GM12878 (cell line): ENCODE measurements around the gene TXNDC8. TPM values are rescaled to one million over a fixed set of nuclear protein-coding genes. Genes with fewer than 3 reads are reported as not detected.

Experiments used
- BCL3 ChIP-seq: IDR thresholded peaks from 2 replicates; pipeline ENCODE4 v1.6.1; 2011; ENCODE audit warnings: borderline replicate concordance, low read depth, mild to moderate bottlenecking, moderate library complexity, low read length; ENCODE audit not compliant: insufficient read depth, poor library complexity, severe bottlenecking
- KLF5 ChIP-seq: fragments of 450-650 bp; IDR thresholded peaks from 2 replicates; pipeline ENCODE4 v1.6.1; 2014; ENCODE audit warnings: mild to moderate bottlenecking; ENCODE audit not compliant: partially characterized antibody
- NFYA ChIP-seq: IDR thresholded peaks from 2 replicates; pipeline ENCODE4 v1.6.1; 2011; ENCODE audit warnings: low read depth, mild to moderate bottlenecking, low read length, improper control_type of control experiment, borderline replicate concordance
- NR2C1 ChIP-seq: fragments of 450-650 bp; IDR thresholded peaks from 2 replicates; pipeline ENCODE4 v1.6.1; 2017; ENCODE audit warnings: antibody characterized with exemption, mild to moderate bottlenecking, moderate library complexity
- REST ChIP-seq: IDR thresholded peaks from 2 replicates; pipeline ENCODE4 v1.6.1; 2012; ENCODE audit warnings: mild to moderate bottlenecking, low read depth, low read length
- STAT1 ChIP-seq: fragments of 450-650 bp; conservative IDR thresholded peaks from 2 replicates; pipeline ENCODE4 v1.6.1; 2014; ENCODE audit warnings: antibody characterized with exemption, mild to moderate bottlenecking
- polyA plus RNA-seq, 11 experiments: library from polyadenylated mRNA; depleted of rRNA in 4 of 11; unstranded in 6 of 11; stranded (reverse) in 5 of 11; fragments of >200 nt; fragmentation: Nextera tagmentation in 4 of 11; fragmentation: Illumina TruSeq in 1 of 11; extraction: Ambion mirVana in 4 of 11; extraction: Trizol in 1 of 11; gene quantifications; 1 replicate in 1 of 11; 2 replicates in 10 of 11; pipeline versions ENCODE4 v1.2.1 to v1.2.3, GENCODE V29; 2011 to 2016; ENCODE audit warnings: inconsistent platforms in 2 of 11, missing spikeins in 2 of 11, low read depth in 1 of 11
- total RNA-seq, 4 experiments: library from RNA; depleted of rRNA in 3 of 4; stranded (reverse); fragments of >200 nt in 3 of 4; fragmentation: Illumina TruSeq in 1 of 4; extraction: Trizol in 1 of 4; gene quantifications; 2 replicates each; pipeline versions ENCODE4 v1.2.1 to v1.2.3, GENCODE V29; 2013 to 2021
- TF ChIP-seq, protein P1 (sequence below): fragments of 450-650 bp; IDR thresholded peaks from 2 replicates; pipeline ENCODE4 v1.6.1; 2016; ENCODE audit warnings: mild to moderate bottlenecking
- TF ChIP-seq, protein P2 (sequence below): fragments of 450-650 bp; formaldehyde crosslinking; IDR thresholded peaks from 2 replicates; pipeline ENCODE4 v1.5.0; 2022; ENCODE audit warnings: mild to moderate bottlenecking, missing genetic modification characterization

The TXNDC8 gene
- total and polyA plus RNA-seq, 10 of the 15 experiments (the other 5 are each of a cell fraction or from before 2014, with no cell fraction given), result not detected

DNA sequence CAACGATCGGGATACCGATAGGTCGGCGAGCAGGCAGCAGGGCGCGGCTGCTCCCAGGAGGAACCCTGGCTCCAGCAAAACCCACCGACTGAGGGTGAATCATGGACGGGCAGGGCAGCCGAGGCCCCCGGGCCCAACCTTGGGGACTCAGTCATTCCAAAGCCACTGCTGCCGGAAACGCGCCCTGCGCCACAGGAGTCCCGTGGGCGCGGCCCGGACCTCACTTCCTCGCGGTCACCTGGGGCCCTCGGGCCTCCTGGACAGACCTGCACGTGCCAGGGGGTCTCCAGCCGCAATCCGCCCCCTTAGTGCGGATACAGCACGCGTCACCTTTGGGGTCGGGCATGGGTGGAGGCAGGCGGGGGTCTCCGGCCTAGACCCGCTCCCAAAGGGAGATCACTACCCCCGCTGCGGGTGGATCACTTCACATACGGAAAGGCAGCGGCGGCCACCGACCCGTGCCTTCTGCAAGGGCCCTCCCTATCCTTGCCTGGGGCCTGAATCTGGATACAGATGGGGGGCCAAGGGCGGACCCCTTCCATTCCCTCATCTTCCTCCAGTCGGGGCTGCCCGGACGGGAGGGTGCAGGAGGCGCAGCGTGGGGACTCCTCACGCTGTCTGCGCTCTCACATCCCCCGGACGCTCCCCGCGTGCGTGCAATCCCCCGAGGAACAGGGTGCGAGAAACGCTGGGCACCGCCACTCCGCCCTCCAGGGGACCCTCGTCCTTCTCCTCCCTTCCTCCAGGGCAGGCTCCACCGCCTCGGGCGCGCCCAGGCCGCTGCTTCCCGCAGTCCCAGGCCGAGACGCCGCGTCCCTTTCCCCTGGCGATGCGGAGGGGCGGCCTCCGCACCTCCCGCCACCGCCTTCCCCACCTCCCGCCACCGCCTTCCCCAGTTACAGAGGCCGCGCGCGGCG lies 81.9 kb downstream of the TXNDC8 start (continued):
- no peak for TF ChIP-seq BCL3
- TF ChIP-seq STAT1, result no peak
- no peak for TF ChIP-seq NFYA
- TF ChIP-seq, protein P1, sequence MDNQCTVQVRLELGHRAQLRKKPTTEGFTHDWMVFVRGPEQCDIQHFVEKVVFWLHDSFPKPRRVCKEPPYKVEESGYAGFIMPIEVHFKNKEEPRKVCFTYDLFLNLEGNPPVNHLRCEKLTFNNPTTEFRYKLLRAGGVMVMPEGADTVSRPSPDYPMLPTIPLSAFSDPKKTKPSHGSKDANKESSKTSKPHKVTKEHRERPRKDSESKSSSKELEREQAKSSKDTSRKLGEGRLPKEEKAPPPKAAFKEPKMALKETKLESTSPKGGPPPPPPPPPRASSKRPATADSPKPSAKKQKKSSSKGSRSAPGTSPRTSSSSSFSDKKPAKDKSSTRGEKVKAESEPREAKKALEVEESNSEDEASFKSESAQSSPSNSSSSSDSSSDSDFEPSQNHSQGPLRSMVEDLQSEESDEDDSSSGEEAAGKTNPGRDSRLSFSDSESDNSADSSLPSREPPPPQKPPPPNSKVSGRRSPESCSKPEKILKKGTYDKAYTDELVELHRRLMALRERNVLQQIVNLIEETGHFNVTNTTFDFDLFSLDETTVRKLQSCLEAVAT, result no peak
- no peak for TF ChIP-seq NR2C1
- TF ChIP-seq, protein P2, sequence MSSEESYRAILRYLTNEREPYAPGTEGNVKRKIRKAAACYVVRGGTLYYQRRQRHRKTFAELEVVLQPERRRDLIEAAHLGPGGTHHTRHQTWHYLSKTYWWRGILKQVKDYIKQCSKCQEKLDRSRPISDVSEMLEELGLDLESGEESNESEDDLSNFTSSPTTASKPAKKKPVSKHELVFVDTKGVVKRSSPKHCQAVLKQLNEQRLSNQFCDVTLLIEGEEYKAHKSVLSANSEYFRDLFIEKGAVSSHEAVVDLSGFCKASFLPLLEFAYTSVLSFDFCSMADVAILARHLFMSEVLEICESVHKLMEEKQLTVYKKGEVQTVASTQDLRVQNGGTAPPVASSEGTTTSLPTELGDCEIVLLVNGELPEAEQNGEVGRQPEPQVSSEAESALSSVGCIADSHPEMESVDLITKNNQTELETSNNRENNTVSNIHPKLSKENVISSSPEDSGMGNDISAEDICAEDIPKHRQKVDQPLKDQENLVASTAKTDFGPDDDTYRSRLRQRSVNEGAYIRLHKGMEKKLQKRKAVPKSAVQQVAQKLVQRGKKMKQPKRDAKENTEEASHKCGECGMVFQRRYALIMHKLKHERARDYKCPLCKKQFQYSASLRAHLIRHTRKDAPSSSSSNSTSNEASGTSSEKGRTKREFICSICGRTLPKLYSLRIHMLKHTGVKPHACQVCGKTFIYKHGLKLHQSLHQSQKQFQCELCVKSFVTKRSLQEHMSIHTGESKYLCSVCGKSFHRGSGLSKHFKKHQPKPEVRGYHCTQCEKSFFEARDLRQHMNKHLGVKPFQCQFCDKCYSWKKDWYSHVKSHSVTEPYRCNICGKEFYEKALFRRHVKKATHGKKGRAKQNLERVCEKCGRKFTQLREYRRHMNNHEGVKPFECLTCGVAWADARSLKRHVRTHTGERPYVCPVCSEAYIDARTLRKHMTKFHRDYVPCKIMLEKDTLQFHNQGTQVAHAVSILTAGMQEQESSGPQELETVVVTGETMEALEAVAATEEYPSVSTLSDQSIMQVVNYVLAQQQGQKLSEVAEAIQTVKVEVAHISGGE (CRISPR knock-in tag), result no peak
- TF ChIP-seq REST, result no peak
- no peak for TF ChIP-seq KLF5
